OCI-LY1 (cell line): ENCODE results near the gene NFIL3.

Experiments used
- CTCF ChIP-seq: fragments of 200-600 bp; sonication (generic), shearing (Covaris generic); IDR thresholded peaks from 2 replicates; pipeline ENCODE4 v1.5.1; 2017; ENCODE audit warnings: mild to moderate bottlenecking, antibody characterized with exemption, low read length, moderate library complexity, mixed read lengths
- EZH2 ChIP-seq: fragments of 200-600 bp; sonication (generic), shearing (Covaris generic); IDR thresholded peaks from 2 replicates; pipeline ENCODE4 v1.8.0; 2017; ENCODE audit warnings: borderline replicate concordance, mixed run types, mild to moderate bottlenecking, antibody characterized with exemption, low read length, moderate library complexity, mixed read lengths

DNA sequence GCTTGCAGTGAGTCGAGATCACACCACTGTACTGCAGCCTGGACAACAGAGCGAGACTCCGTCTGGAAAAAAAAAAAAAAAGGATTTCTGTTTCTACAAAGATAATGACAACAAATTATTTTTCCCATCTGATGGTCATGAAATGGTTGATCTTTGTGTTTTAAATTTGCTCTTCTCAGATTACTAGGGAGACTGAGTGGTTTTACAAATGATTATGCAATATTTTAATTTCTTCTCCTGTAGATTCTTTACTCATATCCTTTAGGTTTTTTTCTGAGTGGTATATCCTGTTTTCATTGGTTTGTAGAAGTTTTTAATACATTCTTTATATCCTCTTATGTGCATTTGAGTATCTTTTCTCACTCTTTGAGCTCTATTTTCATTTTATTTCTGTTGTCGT, 41.3 kb downstream of the NFIL3 start:
- TF ChIP-seq CTCF, result no peak
- TF ChIP-seq EZH2, result no peak
